HUDEP-2 (cell line): ENCODE measurements around the gene SLC12A7.

Source experiments
- DNase-seq, 76 experiments: peaks; one replicate each; lab custom pipeline; 2025; ENCODE audit not compliant: unreplicated experiment in 76 of 76; lab: John Stamatoyannopoulos, UW

The SLC12A7 gene

DNA sequence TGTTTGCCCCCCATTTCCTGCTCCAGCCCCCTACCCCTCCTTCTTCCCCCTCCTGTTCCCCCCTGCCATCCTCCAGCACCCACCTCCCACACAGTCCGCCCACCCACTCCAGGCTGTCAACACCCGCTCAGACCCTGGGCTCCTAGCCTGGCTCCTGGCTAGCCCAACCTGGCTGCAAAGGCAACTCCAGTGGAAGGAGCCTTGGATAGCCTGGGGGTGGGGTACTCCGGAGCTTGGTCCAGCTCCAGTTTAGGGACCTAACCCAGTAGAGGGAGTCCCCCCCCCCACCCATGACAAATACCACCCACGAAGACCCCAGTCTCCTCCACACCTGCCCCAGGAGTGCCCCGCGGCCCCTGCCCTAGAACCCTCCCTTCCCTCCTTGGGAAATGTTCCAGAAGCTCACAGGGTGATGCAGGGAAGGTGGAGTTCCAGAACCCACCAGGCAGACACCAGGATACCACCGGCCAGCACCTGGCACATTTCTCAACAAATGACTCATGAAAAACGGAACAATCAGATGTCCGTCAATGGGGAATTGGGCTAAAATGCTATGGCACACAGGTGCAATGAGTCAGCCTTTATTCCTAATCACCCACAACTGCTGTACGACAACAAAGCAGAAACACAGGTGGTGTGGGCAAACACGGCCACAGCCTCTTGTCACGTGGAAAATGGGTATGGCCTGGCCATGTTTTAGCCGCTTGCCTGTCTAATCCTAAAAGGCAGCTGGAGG, 901 bp upstream of the SLC12A7 start:
- no peak for DNase-seq

DNA sequence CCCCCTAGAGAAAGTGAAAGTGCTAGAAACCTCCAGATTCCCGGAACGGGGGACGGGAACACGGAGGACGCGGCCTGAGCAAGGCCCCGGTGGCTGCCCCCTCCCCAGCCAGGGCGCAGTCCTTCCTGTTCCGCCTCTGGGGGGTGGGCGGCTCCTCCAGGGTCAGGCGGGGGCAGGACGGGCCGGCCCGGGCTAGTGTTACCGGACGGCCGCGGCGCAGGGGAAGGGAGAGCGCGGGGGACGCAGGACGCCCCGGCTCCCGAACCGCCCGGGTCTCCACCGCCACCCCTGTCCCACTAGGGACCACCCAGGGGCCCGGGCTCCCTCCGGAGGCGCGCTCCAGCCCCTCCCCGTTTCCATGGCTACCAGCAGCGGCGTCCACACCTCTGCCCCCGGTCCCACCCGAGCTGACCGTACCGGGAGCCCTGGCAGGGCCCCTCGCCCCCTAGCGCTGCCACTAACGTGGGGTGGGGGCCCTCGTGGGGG, 579 bp downstream of the SLC12A7 start:
- DNase-seq = peak in 27 of 76 experiments; percentile 2 to 50 (median 23)

DNA sequence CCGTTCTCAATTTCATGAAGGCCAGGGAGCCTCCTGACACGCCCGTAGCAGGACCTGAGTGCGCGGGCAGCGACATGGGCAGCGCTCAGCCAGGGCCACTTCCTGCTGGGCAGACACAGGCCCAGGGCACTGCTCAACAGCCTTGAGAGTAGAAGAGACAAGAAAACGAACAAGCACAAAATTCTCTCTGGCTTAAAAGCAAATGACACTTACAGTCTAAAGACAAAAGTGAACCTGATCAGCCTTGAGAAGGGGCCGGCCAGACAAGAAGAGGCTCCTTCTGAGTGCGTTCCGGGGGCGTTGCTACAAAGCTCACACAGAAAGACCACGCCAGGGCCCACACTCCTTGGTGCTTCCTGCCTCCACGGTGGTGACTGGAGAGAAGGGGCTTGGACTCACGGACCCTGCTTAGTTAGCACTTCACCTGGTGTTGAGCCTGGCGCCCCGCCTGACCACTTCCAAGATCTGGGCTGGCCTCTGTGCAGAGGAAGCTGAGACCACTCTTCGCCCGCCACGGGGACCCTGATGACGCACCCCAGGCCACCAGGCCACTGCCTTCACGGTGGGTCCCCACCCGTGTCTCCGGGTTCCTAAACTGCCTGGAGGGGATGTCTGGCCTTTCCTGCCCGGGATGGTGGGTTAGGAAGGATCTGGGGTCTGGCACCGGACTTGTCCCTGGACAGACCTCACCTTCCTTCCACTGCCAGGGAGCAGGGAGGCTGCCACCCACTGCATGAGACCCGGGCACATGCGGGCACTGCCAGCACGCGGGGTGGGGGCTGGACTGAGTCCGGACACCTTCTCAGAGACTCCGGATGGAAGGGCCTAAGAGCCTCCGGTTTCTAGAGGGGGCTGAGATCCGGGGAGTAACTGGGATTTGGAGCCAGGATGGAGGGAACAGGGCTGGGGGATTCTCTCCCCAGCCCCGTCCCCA, 1.3 kb downstream of the SLC12A7 start:
- DNase-seq = peak in 2 of 76 experiments; percentile 24 to 33

DNA sequence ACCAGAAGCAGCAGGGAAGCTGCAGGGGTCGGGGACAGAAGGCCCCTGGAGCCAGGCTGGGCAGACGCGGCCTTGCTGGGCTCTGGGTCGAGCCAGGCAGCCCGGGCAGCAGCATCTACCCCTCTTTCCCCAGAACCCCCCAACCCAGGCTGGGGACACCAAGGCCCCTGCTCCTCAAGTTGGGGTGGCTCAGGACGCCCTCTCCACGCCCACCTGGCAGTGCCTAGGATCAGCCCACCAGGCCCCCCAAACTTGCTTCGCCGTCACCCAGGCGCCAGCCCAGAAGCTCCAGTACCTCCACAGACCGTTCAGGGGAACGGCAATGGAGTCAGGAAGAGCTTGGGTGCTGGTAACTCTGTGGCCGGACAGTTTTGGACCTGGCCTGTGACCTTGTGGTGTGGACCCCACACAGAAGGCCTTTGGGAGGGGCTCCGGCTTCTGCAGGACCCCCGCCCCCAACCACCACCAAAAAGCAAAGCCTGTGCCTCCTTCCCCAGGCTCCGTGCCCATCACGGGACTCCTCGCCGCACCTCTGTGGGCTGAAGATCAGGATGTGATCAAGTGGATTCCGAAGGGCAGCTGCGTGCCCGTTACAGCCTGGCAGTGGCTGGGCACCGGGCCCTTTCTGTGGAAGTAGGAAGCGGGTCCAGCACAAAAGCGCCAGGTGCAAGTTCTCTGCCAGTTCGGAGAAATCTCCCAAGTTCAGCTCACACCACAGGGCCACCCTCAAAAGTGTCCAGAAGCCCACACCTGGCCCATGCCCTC, 2.1 kb downstream of the SLC12A7 start:
- no peak for DNase-seq

DNA sequence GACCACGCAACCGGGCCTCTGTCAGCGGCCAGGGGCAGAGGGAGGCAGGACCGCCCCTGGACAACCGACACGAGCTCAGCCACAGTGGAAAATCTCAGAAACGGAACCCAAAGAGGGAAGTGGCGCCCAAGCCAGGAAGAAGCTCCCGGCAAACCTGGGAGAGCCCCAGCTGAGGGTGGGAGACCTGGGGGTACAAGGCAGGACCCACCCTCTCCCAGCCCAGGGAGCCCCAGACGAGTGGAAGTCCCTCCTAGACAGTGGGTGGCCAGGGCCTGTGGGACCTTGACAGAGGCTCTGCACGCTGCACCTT, 3.0 kb downstream of the SLC12A7 start:
- no peak for DNase-seq

DNA sequence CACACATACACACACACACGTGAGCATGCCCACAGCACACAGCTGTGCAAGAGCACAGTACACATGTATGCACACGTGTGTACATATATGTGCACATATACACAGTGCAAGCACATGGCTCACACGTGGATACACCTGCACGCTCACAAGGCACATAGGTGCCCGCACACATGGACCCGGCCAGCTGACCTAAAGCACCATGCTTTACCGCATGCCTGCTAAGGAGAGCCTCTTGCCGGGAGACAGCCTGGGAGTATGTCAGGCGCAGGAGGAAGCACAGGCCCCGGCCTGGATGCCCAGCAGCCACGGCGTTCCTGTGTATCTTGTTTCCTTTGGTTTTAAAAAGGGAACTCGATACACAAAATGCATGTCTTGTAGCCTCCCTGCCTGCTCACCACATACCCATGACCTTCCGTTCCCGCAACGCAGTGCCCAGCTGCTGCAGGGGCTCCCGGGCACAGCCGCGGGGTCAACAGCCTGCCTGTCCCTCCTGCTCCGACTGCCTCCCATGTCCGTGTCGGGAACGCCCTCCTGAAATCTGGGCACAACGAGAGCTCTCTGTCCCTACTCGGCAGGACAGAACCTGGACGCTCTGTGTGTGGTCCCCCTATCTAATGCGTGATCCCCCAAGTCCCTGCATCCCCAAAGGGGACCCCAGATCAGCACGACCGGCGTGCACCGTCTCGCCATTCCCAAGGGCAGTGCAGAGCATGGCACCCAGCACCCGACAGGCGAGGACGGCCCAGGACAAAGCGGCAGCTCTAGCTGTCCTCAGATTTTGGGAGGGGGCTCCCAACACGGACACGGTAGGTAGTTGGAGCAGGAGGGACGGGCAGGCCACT, 3.6 kb downstream of the SLC12A7 start:
- no peak for DNase-seq

DNA sequence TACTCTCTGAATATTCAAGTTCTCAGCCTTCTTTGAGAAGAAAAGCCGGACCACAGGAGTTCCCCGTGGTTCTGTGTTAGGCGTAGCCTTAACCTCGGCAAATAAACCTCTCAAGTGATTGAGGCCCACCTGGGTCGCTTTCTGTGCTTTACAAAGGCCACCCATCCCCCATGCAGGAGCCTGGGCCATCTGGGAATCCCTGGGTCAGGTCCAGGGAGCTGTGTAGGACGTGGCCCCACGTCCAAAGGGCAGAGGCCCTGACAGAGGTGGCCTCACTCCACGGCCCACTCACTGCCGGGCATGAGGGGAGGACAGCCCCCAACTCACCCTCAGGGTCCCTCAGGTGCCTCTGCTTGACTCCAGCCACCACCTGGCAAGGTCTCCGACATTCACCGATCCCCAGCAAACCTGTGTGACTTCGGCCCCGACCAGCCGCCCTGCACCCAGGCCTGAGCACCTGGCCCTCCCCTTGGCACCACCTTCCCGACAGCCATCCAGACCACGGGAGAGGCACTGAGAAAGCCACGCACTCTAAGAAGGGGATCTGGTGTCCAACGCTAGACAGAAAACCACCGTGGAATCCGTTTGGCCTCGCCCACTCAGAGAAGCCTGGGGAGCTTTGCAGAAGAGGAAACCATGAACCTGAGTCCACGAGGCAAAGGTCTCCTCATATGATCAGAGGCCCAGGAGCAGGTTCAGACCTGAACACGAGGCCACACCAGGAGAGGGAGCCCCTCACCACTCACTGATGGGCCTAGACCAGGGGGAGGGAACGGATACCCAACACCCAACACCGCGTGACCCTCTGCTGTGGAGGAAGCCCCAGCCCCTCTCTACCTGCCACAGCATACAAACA, 4.5 kb downstream of the SLC12A7 start:
- DNase-seq = peak in 1 of 76 experiments; percentile 14

DNA sequence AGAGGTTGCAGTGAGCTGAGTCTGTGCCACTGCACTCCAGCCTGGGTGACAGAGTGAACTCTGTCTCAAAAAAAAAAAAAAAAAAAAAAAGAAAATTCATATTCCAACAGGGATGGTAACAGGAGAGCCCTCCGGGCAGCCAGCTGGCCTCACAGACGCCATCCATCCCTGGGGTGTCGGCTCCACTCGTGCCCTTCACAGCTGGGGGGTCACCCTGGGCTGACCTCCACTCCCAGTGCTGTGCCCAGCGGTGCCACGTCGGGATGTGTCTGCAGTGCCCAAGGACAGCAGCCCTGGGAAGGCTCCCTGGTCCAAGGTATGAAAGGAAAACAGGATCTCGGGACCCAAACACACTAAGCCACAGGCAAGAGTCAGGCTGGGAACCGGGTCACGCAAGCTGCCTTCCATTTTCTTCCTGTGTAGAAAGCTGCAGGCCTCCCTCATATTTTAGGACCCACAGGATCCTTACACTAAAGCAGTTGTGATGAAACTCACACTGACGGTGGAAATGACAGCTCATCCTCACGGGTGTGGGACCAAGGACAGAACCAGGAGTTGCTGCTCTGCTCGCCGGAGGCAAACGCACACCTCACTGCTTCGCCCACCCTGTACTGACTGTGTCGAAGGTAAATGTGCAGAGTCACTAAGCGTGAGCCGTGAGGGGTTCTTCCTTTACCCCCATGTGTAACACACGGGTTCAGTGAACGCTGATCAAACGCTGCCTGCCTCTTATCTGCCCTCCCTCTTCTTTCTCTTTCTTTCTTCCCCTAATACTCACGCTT, 5.3 kb downstream of the SLC12A7 start:
- DNase-seq = peak in 1 of 76 experiments; percentile 21

DNA sequence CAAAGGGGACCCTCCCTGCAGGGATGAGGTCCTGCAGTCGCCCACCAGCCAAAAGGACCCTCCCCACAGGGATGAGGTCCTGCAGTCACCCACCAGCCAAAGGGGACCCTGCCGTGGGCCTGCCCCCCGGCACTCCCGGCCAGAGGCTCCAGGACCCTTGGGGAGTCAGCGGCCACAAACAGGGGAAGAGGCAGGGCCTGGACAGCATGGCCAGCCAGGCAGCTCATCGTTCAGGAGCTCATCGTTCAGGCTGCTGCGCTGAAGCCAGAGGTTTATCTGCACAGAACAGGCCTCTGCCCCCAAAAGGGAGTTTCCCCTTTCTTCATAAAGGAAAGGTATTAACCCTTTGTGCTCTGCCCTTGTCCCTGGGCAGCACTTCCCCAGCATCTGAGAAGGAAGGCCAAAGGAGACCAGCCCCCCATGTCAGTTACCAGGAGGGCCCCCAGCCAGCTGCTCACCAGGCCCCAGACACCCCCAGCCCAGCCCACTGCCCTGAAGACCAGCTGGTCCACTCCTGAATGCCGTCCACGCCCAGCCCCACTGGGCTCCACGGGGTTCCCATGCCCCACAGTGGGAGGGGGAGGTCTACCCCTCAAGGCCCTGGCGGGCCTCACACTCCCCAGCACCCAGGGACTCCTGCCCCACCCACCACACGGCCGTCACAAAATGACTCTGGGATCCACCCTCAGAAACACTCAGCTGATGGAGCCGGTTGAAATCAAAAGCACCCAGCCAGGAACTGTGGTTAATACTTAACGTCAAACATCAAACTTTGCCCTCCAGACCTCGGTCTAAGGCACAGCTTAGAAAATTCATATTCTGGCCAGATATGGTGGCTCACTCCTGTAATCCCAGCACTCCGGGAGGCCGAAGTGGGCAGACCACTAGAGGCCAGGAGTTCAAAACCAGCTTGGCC, 6.3 kb downstream of the SLC12A7 start:
- DNase-seq = peak in 73 of 76 experiments; percentile 35 to 89 (median 73)

DNA sequence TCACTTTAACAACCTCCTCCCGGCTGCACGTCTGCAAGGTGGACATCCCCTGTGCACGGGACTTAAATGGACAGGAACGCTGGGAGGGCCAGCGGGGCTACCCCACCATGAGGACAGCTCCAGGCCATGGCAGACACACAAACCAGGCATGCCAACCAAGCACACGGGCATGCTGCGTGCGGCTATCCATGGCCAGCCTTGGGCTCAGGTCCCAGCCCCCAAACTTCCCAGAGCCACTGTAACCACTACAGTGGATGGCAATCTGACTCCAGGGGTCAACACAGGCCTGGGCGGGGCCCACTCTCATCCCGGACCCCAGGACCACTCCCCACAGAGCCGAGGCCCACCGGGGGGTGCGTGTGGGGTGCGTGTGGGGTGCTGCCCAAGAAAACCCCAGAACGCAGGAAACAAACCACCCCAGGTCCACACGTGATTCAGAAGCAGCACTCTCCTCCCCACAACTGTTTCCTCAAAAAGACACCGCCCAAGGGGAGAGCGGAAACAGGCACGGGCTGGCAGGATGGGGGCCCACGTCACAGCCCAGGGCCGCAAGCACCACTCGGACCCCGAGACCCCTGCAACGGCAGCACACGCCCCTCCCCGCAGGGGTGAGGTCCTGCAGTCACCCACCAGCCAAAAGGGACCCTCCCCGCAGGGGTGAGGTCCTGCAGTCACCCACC, 7.4 kb downstream of the SLC12A7 start:
- peak in 64 of 76 experiments; percentile 3 to 62 (median 38) for DNase-seq

DNA sequence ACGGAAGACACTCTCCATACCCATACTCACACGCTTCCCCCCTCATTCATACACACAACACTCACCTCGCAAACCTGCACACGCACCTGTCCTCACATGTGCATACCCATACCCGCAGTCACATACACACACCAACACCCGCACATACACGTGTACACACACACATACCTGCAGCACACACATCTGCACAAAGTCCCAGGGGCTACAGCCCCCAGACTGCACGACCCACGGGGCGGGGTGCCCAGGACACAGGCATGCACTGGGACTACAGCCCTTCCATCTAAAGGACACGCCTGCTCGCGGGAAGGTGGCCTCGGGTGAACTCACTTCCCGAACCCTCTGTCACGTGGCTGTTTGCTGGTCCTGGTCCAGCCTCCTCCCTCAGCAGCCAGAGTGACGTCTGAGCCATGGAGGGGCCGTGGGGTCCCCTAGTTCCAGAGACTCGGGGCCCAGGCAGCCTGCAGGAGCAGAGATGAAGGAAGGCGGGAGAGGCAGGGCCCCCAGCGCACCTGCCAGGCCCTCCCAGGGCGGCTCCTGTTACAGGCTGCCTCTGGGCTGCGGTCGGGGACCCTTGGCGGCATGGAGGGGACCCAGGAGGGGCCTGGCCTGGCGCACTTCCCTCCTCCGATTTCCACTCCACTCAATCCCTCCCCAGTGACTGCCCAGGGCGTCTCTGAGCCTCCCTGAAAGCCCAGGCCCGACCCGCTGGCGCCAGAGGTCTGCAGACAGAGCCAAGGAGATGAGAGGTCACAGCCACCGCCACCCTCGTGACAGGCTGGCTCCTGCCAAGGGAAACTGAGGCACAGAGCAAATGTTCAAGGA, 8.1 kb downstream of the SLC12A7 start:
- peak in 68 of 76 experiments; percentile 6 to 77 (median 53) for DNase-seq

DNA sequence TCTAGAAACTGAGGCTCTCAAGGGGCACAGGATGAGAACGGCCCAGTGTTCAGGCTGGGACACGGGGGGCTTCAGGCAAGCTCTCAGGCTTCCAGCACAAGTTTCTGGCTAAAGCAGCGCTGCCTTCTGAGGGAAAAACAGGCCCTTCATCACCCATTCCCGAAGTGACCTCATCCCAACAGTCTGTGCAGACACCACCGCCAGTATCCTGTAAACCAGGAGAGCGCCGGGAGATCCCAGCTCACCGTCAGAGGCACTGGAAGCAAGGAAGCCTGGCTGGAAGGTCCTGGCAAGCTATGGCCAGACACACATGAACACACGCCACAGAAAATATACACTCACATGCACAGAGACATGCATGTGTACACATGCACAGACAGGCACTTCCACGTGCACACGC, 8.8 kb downstream of the SLC12A7 start:
- DNase-seq = no peak

DNA sequence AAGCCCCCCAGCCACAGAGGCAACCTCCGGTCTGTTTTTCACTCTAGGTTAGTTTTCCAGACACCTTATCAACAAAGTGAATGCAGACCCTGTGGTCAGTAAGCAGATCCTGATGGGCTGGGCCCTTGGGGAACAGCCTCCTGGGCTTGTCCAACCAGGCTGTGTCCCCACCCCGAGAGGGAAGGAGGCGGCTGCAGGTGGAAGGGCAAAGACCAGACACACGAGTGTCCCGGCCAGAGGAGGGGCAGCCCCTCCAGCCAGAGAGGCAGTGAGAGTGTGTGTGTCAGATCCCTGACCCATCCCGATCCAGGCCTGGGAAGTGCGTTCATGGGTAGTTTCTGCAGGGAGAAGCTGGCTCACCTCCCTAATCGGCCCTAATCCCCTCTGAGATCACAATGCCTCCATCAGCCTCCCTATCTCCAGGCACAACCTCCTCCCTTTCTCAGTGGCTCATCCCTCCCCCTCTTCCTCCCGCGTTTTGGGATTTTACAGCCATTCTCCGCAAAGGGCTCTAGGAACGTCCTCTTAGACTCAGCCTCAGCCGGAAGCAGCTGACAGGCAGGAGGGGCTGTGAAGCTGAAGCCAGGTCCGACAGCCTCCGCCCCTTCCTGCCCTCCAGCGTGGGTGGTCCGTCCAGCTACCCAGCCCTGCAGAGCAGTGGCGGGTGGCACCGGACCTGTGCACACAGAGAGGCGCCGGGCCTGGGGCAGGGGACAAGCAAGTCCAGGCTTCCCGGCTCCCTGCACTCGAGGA, 9.7 kb downstream of the SLC12A7 start:
- peak in 2 of 76 experiments; percentile 8 to 13 for DNase-seq

DNA sequence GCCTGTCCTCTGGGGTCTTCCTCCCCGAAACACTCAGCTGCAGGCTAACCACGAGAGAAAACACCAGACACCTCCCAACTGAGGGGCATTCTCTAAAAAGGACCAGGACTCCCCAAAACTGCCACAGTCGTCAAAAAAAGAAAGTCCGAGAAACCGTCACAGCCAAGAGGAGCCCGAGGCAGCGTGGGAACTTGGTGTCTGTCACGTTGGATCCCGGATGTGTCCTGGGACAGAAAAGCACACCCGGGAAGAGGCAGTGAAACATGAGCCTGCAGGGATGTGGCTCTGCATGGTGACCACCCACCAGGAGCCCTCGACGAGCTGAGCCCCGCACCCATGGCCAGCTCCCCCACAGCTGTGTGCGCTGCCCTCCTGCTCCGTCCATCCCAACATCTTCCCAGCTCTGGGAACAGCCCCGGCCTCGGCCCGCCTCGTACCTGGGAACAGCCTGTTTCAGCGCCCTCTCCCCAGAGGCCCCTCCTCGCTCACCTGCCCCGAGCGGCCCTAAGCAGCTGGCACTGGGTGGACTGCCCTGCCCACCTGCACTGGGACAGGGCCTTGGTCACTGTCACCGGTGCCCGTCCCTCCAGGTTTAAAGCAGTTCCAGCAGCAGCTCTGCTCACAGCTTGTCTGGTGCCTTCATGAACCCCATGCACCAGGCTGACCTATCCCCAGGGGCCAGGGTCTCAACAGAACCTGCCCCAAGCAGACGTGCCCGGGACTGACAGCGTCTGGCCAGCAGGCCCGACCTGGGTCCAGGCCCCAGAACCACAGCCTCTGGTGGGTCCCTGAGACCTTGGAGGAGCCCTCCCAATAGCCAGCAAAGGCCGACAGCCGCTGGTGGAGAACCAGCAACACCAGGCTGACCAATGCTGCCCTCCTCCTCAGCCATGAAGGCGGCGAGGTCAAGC, 10.9 kb downstream of the SLC12A7 start:
- no peak for DNase-seq
